Endothelial cell of umbilical vein (primary cell): ENCODE results near the gene RASL10B. TPM values are rescaled to one million over a fixed set of nuclear protein-coding genes. Genes with fewer than 3 reads are reported as not detected.

ENCODE experiments used
- BruUV-seq: library from RNA; stranded (reverse); fragments of 400-500 nt; replicated peaks from 2 replicates; lab custom pipeline; 2021; lab: Mats Ljungman, UMichigan
- CTCF ChIA-PET: fragments of 300-600, 350-600 bp; sonication (Branson Sonifier 250); formaldehyde crosslinking; loops from one replicate; lab custom pipeline; 2021; ENCODE audit warnings: antibody characterized with exemption, inconsistent platforms; lab: Charles Lee
- POLR2A ChIA-PET: fragments of 300-600, 350-600 bp; sonication (Branson Sonifier 250); formaldehyde crosslinking; loops from one replicate; lab custom pipeline; 2021; ENCODE audit warnings: antibody characterized with exemption, inconsistent platforms; lab: Charles Lee
- DNase-seq: peaks from one replicate; pipeline ENCODE4 v3.0.0-alpha.2; 2011; ENCODE audit warnings: low read depth, low spot score
- FAIRE-seq: peaks from 2 replicates; lab custom pipeline; 2011; peaks lifted over from hg19 to GRCh38; lab: Jason Lieb, UNC
- H2AFZ ChIP-seq: 2 replicates; pipeline ENCODE4 v1.6.0; 2012; ENCODE audit warnings: low read depth, low read length, control low read depth, inconsistent platforms
- H3K27ac ChIP-seq: 2 replicates; pipeline ENCODE4 v1.5.1; 2011; ENCODE audit warnings: low read depth, mild to moderate bottlenecking, control low read depth, low read length, moderate library complexity; ENCODE audit not compliant: insufficient read depth
- H3K27me3 ChIP-seq, 2 experiments: 2 replicates each; pipeline versions ENCODE4 v1.6.0 to v1.6.1; 2011; ENCODE audit warnings: low read length in 2 of 2, mixed read lengths in 1 of 2; ENCODE audit not compliant: control insufficient read depth in 2 of 2, insufficient read depth in 2 of 2
- H3K36me3 ChIP-seq, 2 experiments: 2 replicates in 1 of 2; 3 replicates in 1 of 2; pipeline ENCODE4 v1.5.1; 2011; ENCODE audit warnings: low read length in 2 of 2, mild to moderate bottlenecking in 1 of 2, moderate library complexity in 1 of 2; ENCODE audit not compliant: control insufficient read depth in 2 of 2, insufficient read depth in 2 of 2; ENCODE audit errors: extremely low read depth in 1 of 2
- H3K4me1 ChIP-seq: 3 replicates; pipeline ENCODE4 v1.5.1; 2011; ENCODE audit warnings: mild to moderate bottlenecking, low read length; ENCODE audit not compliant: control insufficient read depth, insufficient read depth; ENCODE audit errors: extremely low read depth
- H3K4me2 ChIP-seq: 2 replicates; pipeline ENCODE4 v1.6.1; 2011; ENCODE audit warnings: low read length, control low read depth, mixed read lengths; ENCODE audit not compliant: insufficient read depth
- H3K4me3 ChIP-seq, 3 experiments: fragments of 200-600 bp in 1 of 3; sonication (generic), shearing (Covaris generic) in 1 of 3; replicated peaks in 1 of 3; 2 replicates each; pipeline ENCODE4 v1.5.1; 2011 to 2016; ENCODE audit warnings: control low read depth in 3 of 3, low read length in 3 of 3, mild to moderate bottlenecking in 2 of 3, inconsistent platforms in 1 of 3, low read depth in 1 of 3, moderate library complexity in 1 of 3; ENCODE audit not compliant: insufficient read depth in 1 of 3
- H3K79me2 ChIP-seq: 2 replicates; pipeline ENCODE4 v1.6.0; 2012; ENCODE audit warnings: low read length, inconsistent platforms; ENCODE audit not compliant: control insufficient read depth, insufficient read depth
- H3K9ac ChIP-seq: replicated peaks from 2 replicates; pipeline ENCODE3; 2011; ENCODE audit warnings: low read length, control low read depth; ENCODE audit not compliant: insufficient read depth; ENCODE audit errors: extremely low read depth
- H3K9me1 ChIP-seq: replicated peaks from 3 replicates; pipeline ENCODE4 v1.6.0; 2011; ENCODE audit warnings: mild to moderate bottlenecking, low read length; ENCODE audit not compliant: control insufficient read depth, insufficient read depth; ENCODE audit errors: extremely low read depth
- H3K9me3 ChIP-seq: replicated peaks from 2 replicates; pipeline ENCODE4 v1.5.1; 2012; ENCODE audit warnings: low read length, inconsistent platforms; ENCODE audit not compliant: control insufficient read depth, insufficient read depth
- H4K20me1 ChIP-seq: replicated peaks from 2 replicates; pipeline ENCODE3; 2011; ENCODE audit warnings: mild to moderate bottlenecking, low read length; ENCODE audit not compliant: control insufficient read depth, insufficient read depth; ENCODE audit errors: extremely low read depth
- EZH2 ChIP-seq: IDR thresholded peaks from 2 replicates; pipeline ENCODE4 v1.6.1; 2012; ENCODE audit warnings: borderline replicate concordance, low read depth, mild to moderate bottlenecking, moderate library complexity, low read length, inconsistent platforms; ENCODE audit not compliant: severe bottlenecking
- FOS ChIP-seq: IDR thresholded peaks from 2 replicates; pipeline ENCODE4 v1.6.1; 2011; ENCODE audit warnings: mild to moderate bottlenecking, low read length, moderate library complexity, borderline replicate concordance; ENCODE audit not compliant: insufficient read depth
- GATA2 ChIP-seq: IDR thresholded peaks from 2 replicates; pipeline ENCODE4 v1.7.0; 2011; ENCODE audit warnings: low read depth, mild to moderate bottlenecking, moderate library complexity, mixed read lengths, low read length; ENCODE audit not compliant: insufficient read length, insufficient read depth
- JUN ChIP-seq: IDR thresholded peaks from 2 replicates; pipeline ENCODE4 v1.6.1; 2011; ENCODE audit warnings: borderline replicate concordance, low read depth; ENCODE audit not compliant: insufficient read length, insufficient read depth
- MAX ChIP-seq: IDR thresholded peaks from 2 replicates; pipeline ENCODE4 v1.6.1; 2011; ENCODE audit not compliant: insufficient read depth, insufficient read length
- MYC ChIP-seq: IDR thresholded peaks from one replicate; pipeline ENCODE4 v1.6.1; 2011; ENCODE audit warnings: mild to moderate bottlenecking, low read depth, low read length
- POLR2A ChIP-seq: IDR thresholded peaks from 2 replicates; pipeline ENCODE4 v1.6.1; 2012; ENCODE audit warnings: low read depth, mild to moderate bottlenecking, control low read depth, low read length
- POLR2AphosphoS5 ChIP-seq: IDR thresholded peaks from 2 replicates; pipeline ENCODE4 v1.6.1; 2012; ENCODE audit warnings: low read depth, mild to moderate bottlenecking, control low read depth, low read length, moderate library complexity; ENCODE audit not compliant: insufficient read depth
- dilution Hi-C: fragments of 300-500 bp; cut with MboI; formaldehyde crosslinking; loops from one replicate; pipeline ENCODE4 v1.15.0; 2019; ENCODE audit warnings: low sequenced_read_pairs; ENCODE audit not compliant: extremely low pct_ligation_motif_present
- intact Hi-C: fragments of 100-400 bp; cut with micrococcal nuclease; formaldehyde crosslinking; loops from one replicate; pipeline ENCODE4 v1.10.0; 2022
- polyA plus RNA-seq, 4 experiments: library from polyadenylated mRNA; depleted of rRNA in 3 of 4; stranded (reverse) in 3 of 4; unstranded in 1 of 4; fragments of >200 nt; gene quantifications; 2 replicates each; pipeline versions ENCODE4 v1.2.1 to v1.2.3, GENCODE V29; 2011 to 2012; ENCODE audit warnings: missing spikeins in 1 of 4
- total RNA-seq: library from RNA; stranded (reverse); gene quantifications from 2 replicates; pipeline ENCODE4 v1.2.3, GENCODE V29; 2021
- TF ChIP-seq, protein P1 (sequence below), 2 donors: IDR thresholded peaks; 1 replicate in 1 of 2; 2 replicates in 1 of 2; pipeline ENCODE4 v1.5.1; 2011; ENCODE audit warnings: low read length in 2 of 2, mild to moderate bottlenecking in 2 of 2, moderate library complexity in 2 of 2, control low read depth in 1 of 2, inconsistent platforms in 1 of 2, low read depth in 1 of 2; ENCODE audit not compliant: insufficient read depth in 1 of 2; ENCODE audit errors: extremely low read depth in 1 of 2

The RASL10B gene
- total and polyA plus RNA-seq, 2 donors (not counting 3 experiments of a cell fraction or from before 2014, with no cell fraction given), result 0.19 to 0.71 TPM

DNA sequence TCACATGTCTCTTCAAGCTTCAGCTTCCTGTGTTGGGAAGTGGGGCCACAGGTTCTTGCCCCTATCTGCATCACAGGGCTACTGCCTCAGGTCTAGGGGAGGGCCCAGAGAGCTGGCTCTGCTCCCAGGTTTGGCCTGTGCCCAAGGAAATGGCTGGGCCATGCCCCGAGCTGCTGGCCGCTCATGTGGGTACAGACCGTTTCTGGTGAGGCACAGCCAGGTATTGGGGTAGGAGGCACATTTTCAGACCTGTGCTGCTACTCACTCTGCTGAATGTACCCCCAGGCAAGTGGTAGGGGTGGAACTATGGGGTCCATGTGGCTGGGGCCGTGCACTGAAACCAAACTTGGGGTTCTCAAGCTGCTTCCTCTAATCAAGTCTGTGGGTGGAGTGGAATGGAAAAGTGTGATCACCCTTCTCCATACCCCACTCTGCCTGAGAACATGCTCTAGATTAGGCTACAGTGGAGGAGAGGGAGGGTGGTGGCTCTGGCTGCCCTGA lies 17.0 kb downstream of the RASL10B start:
- Histone ChIP-seq H4K20me1 (no peaks in the 10 kb centered on the region), H3K79me2 (no peaks in the 10 kb centered on the region), H3K9me3 (no peaks in the 10 kb centered on the region), H3K4me3 (no peak overlapping the region), H3K27ac (no peak overlapping the region), H3K27me3 (peaks cover 26 to 28% of the 10 kb centered on the region in 2 experiments), H3K36me3 (no peaks in the 10 kb centered on the region), H3K4me1 (no peaks in the 10 kb centered on the region), H3K9ac (no peak overlapping the region), H2AFZ (no peak overlapping the region), H3K9me1 (no peaks in the 10 kb centered on the region), H3K4me2 (no peak overlapping the region)
- peak; percentile 20 for DNase-seq
- ChIA-PET CTCF (interaction anchor here (0.9 to 6.7 kb wide), 11 partner anchors 12 to 209 kb away, joined by 3 to 270 read pairs (median 12); partner anchors contain the start of genes C17orf50, RASL10B and TAF15), POLR2A (no interaction called here)
- FAIRE-seq, result no peak
- dilution Hi-C loops, result loop anchor here (25.0 kb wide), 1 partner anchor 136 kb away; no protein-coding TSS in a partner anchor
- intact Hi-C loops, result no loop called here
- BruUV-seq, result no TSS peak
- no peak for TF ChIP-seq POLR2A
- no peak for TF ChIP-seq MAX
- no peak for TF ChIP-seq POLR2AphosphoS5
- no peak for TF ChIP-seq MYC
- TF ChIP-seq EZH2, result no peak
- TF ChIP-seq, protein P1, sequence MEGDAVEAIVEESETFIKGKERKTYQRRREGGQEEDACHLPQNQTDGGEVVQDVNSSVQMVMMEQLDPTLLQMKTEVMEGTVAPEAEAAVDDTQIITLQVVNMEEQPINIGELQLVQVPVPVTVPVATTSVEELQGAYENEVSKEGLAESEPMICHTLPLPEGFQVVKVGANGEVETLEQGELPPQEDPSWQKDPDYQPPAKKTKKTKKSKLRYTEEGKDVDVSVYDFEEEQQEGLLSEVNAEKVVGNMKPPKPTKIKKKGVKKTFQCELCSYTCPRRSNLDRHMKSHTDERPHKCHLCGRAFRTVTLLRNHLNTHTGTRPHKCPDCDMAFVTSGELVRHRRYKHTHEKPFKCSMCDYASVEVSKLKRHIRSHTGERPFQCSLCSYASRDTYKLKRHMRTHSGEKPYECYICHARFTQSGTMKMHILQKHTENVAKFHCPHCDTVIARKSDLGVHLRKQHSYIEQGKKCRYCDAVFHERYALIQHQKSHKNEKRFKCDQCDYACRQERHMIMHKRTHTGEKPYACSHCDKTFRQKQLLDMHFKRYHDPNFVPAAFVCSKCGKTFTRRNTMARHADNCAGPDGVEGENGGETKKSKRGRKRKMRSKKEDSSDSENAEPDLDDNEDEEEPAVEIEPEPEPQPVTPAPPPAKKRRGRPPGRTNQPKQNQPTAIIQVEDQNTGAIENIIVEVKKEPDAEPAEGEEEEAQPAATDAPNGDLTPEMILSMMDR (IDR thresholded peaks at IDR 0.05; ENCODE audit: extremely low read depth in 1 of 2, insufficient read depth in 1 of 2, low read depth in 1 of 2, low read length in 2 of 2), result no peak
- TF ChIP-seq FOS, result no peak
- no peak for TF ChIP-seq JUN
- TF ChIP-seq GATA2, result no peak
